ENCODE results near the gene PCAT7.
A peak's percentile ranks its signal among the peaks of the same experiment; 100 is the strongest.
"Not testable (repeated sequence)": the region's sequence is repeated elsewhere in the genome, so short reads cannot be mapped to it uniquely, and the experiment has no call there.

PCAT7 gene

DNA sequence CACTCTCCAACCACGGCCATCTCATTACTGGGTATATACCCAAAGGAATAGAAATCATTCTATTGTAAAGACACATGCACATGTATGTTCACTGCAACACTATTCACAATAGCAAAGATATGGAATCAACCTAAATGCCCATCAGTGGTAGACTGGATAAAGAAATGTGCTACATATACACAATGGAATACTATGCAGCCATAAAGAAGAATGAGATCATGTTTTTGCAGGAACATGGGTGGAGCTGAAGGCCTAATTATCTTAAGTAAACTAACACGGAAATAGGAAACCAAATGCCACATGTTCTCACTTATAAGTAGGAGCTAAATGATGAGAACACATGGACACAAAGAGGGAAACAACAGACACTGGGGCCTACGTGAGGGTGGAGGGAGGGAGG is 9.4 kb downstream of the PCAT7 start:
- DNase-seq = not testable (repeated sequence)

DNA sequence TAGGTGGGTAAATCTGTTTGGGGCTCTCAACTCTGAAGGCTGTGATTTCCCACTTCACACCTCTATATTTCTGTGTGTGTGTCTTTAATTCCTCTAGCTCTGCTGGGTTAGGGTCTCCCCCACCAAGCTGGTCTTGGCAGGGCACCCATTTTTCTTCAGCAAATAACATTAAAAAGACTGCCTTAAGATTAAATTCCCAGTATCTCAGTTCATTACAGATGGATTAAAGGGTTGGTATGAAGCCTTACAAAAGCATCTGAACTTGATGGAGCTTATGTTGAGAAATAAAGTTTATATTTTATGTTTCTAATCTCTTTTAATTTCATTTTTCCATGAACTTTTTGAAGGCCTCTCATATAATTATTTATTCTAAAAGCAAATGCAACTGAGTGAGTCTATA is 11.7 kb downstream of the PCAT7 start:
- DNase-seq = no peak

DNA sequence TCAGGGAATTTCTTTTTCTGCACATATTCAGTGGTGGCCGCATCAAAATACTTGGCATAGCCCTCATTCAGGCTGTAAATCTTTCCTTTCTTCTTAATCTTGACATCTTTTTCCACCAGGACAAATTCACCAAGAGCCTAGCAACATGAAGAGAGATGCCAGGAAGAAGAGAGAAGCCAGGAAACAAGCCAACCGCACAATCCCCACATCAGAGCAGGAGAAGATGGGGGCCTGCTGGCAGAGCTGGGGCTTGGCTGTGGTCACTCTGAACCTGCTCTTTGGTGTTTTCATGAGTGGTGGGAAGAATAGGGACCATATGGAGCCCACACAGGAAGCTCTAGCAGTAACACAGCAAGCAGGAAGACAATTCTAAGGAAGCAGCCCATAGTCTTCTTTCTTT is 12.4 kb downstream of the PCAT7 start:
- DNase-seq = no peak

DNA sequence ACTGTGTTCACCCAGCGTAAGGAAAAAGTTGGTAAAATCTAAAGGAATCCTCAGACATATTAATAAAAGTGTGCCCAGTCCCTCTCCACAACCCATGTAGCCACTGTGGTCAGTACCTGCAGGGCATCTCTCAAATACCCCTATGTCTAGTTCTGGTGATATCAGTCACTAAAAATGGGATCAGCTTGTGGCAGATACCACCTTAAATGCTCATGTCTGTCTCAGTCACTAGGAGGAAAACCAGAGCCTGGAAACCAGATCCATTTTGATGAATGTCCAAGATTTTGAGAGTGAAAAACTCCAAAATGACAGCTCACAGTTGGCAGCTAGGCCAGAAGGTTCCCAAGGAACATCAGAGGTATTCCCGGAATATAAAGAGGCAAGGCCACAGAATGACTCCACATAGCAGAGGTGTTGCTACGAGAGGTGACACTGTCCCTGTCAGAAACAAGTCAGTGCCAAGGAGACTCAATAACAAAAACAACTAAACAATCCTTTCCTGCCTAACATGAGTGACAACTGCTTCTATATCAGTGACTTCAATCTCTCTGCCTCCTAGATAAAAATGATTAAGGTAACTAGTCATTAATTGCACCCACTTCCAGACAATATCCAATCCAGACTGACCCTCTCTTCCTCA is 13.5 kb downstream of the PCAT7 start:
- no peak for DNase-seq

DNA sequence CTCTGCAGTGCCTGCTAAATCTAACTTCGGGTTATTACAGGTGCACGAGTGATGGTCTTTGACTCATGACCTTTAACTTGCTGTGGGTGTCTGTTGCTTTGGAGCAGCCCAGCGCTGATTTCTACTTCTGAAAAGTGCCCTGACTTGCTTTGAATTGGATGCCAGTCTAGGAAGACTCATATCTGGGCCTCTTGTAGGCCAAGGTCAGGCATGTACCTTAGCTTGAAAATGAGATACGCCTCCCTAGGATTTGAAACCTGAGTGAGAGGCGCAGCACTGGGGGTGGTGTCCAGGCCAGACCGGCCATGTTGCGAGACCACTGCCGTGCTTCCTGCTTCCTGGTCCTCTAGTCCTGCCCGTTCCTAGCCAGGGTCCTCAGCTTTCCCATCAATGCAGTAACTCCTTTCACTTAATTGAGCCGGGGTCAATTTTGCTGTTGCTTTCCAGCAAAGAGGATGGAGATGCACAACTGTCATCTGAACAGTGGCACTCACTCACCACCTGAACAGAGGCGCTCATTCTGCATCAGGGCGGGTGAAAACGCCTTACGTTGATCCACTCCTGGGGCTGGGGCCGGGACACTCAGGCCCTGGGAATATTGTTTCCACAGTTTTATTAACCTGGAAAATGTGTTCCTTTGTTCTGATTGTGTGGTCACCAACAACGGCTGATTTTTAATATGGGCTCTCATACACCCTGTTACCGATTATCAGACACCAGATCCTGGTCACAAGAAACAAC is 14.3 kb downstream of the PCAT7 start:
- no peak for DNase-seq

DNA sequence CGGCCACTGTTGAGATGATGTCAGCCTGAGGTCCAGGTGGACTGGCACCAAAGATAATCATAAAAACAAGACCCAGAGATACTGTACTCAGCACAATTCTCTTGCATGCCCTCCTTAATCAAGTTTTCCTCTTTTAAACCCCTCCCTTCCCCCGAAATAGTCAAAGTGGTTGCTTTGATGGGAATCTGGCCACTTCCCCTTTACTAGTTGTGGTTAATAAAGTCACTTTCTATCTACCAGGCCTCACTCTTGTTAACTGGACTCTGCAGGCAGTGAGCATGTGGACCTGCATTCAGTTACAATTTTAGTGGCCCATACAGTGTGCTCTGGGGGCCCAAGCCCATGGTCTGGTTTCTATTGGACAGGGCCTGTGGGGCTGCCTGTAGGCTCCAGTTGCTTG is 21.2 kb downstream of the PCAT7 start:
- no peak for DNase-seq

DNA sequence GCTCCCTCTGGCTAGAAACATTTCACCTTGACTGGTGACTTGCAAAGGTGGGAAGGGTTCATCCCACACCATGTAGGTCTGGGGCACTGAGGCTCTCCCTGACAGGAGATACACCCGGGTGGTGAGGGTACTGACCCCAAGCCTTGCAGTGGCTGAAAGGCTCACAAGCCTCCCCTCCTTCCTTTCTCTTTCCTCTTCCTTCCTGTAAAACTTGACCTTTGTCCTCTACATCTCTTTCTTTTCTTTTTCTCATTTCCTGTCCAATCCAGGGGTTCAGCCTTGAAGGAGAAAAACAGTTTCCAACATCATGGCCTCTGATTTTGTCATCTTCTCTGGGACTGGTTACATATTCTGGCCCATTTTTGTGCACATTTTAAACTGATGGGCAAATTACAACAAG is 22.2 kb downstream of the PCAT7 start:
- DNase-seq = no peak

DNA sequence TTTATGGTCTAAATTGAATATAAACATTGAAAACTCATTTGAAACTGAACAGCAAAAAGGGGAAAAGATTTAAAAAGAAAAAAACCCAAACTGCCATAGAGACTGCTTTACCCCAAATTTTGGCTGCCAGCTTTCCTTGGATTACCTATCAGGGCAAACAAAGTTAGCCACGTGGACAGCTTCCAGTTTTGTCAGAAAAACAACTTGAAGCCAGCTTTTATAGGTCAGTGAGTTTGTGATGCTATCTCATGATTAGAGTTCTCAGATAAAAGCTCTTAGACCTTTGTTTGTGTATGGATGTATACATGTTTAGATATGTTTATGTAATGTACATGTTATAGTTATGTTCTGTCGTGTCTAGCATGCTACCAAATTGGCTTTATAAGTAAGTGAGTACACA is 22.7 kb downstream of the PCAT7 start:
- DNase-seq = no peak

DNA sequence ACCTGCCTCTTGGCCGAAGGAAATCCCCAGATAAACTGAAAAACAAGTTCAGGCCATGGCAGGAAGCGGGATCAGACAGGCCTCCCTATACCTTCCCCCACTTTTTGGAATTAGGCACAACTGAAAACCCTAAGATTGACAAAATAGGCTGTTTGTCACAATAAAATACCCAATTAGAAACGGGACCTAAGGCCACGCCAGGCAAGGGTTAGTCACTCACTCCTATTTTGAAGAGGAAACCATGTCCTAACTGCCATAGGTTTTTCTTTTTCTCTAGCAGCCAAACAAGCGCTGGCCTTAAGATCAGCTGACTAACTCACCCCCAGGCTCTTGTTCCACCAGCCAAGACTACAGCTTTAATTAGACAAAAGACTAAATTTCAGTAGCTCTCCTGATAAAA is 26.8 kb downstream of the PCAT7 start:
- no peak for DNase-seq

DNA sequence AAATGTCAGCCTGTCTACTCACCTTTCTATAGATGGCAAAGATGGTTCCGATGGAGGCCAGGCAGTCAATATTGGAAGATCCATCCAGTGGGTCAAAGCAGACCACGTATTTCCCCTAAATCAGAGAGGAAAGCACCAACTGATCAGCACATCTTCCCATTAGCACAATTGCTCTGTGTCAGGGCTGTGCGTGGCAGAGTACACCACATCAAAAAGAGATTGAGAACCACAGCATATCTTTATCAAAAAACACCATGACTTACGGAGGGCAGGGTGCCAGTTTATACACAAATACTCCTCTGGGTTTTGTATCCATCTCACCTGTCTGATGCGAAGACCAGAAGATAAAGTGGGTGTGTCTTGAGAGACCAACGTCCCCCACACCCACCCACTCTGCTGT is 29.7 kb downstream of the PCAT7 start:
- DNase-seq = peak; percentile 21

DNA sequence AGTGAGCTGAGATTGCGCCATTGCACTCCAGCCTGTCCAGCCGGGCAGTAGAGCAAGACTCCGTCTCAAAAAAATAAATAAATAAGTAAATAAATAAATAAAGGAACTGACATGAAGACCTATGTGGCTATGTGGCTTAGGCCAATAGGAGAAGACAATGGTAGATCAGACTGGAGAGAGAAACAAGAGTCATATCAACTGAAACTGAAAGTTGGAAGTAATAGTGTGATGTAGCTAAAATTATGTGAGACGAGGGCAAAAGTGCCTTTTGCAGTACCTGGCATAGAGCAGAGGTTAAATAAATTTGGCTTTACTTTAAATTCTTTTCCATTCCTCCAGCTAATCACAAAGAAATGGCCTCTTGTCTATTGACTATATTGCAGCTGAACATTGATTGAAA is 31.4 kb downstream of the PCAT7 start:
- peak; percentile 1 for DNase-seq

DNA sequence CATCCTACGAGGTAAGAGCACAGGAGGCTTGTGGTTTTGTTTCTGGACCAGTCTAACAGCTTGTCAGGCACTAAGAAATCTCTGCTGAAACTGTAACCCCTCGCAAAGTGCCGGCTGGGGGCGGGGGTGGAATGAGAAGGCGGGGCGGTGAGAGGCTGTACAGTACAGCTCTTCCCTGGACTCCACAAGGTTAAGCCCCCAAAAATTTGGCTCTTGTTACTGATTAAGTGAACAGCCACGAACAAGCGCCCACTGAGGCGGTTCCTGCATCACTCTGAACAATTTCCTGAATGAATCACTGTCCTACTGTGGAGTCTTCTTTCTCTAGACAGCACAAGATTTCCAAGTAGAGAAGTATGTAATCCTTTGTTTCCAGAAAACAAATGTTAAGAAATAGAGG is 31.9 kb downstream of the PCAT7 start:
- no peak for DNase-seq

DNA sequence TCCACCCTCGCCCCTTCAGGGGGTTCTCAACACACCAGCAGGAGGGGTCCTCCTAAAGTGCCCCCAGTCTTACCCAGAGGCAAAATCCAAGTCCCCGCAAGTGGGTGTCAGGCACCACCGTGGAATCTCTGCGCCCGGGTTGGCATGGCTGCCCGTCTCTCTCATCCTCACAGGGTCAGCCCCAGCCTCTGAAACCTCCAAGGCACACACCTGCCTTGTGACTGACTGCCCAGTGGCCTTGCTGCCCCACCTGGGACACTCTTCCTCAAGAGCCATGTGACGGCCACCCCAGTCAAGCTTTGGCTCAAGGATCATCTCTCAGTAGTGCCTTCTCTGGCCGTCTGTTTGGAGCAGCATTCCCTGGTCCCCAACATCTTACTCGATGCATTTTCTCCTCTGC is 33.8 kb downstream of the PCAT7 start:
- no peak for DNase-seq

DNA sequence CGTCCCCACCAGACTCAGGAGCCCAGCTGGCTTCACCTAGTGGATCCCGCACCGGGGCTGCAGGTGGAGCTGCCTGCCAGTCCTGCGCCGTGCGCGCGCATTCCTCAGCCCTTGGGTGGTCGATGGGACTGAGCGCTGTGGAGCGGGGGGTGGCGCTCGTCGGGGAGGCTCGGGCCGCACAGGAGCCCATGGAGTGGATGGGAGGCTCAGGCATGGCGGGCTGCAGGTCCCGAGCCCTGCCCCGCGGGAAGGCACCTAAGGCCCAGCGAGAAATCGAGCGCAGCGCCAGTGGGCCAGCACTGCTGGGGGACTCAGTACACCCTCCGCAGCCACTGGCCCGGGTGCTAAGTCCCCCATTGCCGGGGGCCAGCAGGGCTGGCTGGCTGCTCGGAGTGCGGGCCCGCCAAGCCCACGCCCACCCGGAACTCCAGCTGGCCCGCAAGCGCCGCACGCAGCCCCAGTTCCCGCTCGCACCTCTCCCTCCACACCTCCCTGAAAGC is 36.2 kb downstream of the PCAT7 start:
- DNase-seq = not testable (repeated sequence)

DNA sequence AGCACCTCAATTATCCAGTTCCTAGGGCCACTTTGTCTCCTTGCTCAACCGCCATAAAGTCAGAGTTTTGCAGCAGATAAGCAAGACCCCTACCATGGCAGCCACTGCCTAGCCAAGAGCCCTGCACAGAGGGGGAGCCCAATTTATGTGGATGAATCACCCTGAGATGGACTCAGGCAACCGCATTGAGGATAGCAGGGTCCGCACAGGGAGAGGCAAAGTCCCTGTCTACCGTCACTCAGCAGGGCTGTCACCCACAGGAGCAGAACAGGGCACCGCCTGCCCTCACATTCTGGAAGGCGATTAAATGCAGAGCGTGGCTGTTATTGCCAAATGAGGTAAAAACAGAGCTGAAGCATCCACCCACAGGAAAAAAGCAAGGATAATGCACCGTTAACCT is 37.0 kb downstream of the PCAT7 start:
- no peak for DNase-seq

DNA sequence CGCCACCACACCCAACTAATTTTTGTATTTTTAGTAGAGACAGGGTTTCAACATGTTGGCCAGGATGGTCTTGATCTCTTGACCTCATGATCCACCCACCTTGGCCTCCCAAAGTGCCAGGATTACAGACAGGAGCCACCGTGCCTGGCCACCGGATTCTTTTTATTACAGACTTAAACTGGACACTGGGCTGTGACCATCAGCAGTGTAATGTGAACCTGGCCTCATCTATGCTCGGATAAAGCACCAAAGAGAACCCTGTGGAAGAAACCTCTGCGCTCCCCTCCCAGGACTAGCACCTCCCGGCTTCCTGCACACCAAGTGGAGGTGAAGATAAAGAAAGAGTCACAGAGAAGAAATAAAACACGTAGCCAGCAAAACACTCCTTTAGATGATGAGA is 37.8 kb downstream of the PCAT7 start:
- DNase-seq = not testable (repeated sequence)

DNA sequence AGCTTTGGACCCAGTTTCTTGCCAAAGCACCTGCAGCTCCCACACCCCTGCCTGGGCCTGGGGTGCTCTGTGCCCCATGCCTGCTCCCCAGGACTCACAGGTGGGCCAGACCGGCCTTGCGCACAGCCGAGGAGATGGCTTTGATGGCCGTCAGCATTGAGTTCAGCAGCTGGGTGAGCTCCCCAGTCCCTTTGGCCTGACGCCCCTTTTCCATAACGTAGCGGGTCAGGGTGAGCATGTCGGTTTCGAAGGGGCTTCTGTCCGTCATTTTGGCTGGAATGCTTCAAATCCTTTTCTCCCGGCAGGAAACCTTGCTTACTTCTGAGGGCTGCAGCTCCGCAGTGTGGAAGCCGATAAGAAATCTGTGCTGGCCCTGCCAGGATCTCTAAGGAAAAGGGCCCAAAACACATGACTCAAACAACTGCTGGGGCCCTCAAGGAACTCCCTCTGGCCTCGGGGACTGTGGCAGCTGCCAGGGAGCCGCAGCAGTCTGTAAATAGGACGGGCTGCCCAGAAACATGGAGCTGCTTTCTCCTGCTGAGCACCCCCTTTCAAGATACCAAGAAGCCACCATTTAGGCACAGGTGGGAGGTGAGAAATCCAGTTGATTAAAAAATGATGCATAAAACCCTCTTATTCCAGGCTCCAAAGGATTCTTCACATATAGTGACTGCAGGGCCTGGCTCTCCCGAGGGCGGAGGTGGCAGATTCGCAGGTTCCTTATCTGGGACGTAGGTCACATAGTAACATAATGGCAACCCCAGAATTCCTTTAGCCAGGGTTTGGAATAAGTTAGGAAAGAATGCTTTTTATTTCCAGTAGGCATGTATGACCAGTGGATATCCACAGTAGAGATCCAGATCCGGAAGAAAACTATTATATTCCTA is 38.8 kb downstream of the PCAT7 start, which contains the start of gene FBP2:
FBP2 (minus strand) TSS at position 366 of the 887 bp plus-strand sequence; CDS start at position 268, 98 bp downstream.
- no peak for DNase-seq

DNA sequence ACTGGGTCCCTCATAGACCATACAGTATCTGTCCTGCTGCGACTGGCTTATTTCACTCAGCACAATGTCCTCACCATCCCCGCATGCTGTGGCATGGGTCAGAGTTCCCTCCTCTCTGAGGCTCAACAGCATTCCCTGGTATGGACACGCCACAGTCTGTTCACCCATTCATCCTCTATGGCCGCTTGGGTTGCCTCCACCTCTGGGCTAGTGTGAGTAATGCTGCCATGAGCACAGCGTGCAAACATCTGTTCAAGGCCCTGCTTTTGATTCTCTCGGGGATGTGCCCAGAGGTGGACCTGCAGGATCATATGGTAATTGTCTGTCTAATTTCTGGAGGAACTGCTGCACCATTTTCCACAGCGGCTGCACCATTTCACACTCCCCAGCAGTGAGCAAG is 44.2 kb downstream of the PCAT7 start:
- DNase-seq = no peak

DNA sequence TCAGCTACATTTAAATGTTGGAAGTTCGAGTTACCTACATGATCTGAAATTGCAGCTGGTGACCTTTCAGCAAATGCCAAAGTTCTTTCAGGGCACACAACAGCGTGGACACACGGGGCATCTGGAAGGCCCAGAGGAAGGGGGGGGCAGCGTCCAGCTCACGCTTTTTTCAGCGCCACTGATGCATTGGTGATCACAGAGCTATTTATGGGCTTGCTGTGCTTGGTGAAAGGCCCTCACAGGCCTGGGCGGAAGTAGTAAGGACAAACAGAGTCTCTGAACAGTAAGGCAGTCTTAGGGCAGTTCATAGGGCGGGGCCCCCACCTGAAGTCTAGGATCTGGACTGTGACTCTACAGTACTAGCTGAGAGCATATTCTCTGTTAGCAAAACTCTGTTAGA is 45.4 kb downstream of the PCAT7 start:
- DNase-seq = no peak

DNA sequence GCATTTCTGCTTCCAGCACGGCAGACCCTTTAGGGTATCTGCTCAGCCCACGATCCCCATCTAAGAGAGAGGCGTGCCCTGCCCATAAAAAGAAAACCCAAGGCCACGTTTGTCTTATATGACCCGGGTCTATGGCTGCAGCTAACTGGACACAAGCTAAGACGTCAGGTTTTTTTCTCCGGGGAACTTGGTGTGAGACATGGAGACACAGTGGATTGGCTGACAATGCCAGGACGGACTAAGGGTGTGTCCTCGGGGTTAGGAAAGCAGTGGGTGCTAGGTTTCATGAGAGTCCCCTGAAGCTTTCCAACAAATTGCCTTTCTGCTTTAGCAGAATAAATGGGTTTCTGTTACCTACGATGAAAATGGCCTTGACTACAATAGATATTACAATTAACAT is 45.8 kb downstream of the PCAT7 start:
- DNase-seq = no peak

DNA sequence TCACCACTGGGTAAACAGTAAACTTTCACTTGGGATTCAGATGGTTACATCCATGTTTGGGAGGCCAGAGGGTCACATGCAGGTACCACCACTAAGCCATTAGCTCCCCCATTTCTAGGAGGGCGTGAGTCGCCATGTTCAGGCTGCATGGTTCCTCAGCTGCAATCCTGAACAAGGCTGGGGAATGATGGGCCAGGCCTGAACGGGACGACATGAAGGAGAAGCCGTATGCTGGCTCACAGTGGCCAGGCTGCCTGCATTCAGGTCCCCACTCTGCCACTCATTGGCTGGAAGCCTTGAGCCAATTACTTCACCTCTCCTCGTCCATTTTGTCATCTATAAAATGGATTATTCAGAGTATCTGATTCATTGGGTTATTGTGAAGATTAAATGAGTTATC is 47.8 kb downstream of the PCAT7 start:
- no peak for DNase-seq

DNA sequence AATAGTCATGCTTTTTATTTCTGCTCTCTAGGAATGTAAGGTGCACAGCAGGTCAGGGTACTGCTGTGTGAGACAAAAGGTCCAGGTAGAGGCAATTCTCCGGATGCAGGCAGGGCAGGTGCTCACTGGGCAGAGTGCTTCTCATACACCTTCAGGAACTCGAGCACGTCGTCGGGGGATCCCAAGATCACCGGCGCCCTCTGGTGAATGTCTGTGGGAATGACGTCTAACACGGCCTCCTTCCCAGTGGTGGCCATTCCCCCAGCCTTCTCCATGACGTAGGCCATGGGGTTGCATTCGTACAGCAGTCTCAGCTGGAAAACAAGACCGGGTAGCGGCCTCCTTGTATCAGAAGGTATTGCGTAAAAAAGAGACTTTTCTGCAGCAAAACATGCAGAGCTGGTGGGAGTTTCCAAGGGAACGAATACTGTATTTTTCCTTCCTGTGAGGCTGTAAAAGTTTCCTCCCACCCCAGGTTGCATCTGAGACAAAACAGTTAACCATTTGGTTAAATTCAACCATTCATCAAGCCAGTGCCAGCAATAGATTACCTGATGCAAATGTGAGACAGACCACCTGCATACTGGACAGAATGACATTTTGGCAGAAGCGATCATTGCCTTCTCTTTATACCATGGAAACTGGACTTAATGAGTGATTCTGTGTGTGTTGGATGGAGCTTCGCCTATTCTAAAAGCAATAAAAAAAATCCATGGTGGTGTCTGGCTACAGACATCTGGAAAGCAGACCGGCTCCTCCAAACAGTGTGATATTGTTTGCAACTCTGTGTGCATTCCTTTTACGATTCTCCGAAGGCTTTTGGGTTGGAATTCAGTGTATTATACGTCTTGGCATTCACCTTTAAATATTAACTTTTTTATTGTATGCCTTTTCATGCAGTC is 48.6 kb downstream of the PCAT7 start:
- peak; percentile 58 for DNase-seq

All from CD4-positive, alpha-beta T cell treated with Interleukin-21 for 1 hour (primary cell).